Muscle layer of duodenum (tissue), 2 donors: ENCODE results near the gene CDH13.

Experiments used
- H3K27ac ChIP-seq: one replicate; pipeline ENCODE4 v1.7.0; 2013; ENCODE audit warnings: mild to moderate bottlenecking, low read length
- H3K27me3 ChIP-seq: one replicate; pipeline ENCODE4 v1.7.0; 2013; ENCODE audit warnings: low read depth, mild to moderate bottlenecking, control low read depth, low read length
- H3K36me3 ChIP-seq, 2 donors: one replicate each; pipeline ENCODE4 v1.7.0; 2013; ENCODE audit warnings: low read length in 2 of 2, control low read depth in 1 of 2, mild to moderate bottlenecking in 1 of 2; ENCODE audit not compliant: insufficient read depth in 2 of 2, control insufficient read depth in 1 of 2
- H3K4me1 ChIP-seq, 2 donors: one replicate each; pipeline ENCODE4 v1.7.0; 2013; ENCODE audit warnings: low read length in 2 of 2, mild to moderate bottlenecking in 2 of 2, control low read depth in 1 of 2, moderate library complexity in 1 of 2; ENCODE audit not compliant: insufficient read depth in 2 of 2, control insufficient read depth in 1 of 2
- H3K4me3 ChIP-seq, 2 donors: one replicate each; pipeline ENCODE4 v1.7.0; 2013; ENCODE audit warnings: low read length in 2 of 2, low read depth in 1 of 2, mild to moderate bottlenecking in 1 of 2
- H3K9me3 ChIP-seq, 2 donors: one replicate each; pipeline ENCODE4 v1.7.0; 2013; ENCODE audit warnings: low read length in 2 of 2, control low read depth in 1 of 2, mild to moderate bottlenecking in 1 of 2; ENCODE audit not compliant: control insufficient read depth in 1 of 2
- donor health status: healthy.

Gene CDH13

DNA sequence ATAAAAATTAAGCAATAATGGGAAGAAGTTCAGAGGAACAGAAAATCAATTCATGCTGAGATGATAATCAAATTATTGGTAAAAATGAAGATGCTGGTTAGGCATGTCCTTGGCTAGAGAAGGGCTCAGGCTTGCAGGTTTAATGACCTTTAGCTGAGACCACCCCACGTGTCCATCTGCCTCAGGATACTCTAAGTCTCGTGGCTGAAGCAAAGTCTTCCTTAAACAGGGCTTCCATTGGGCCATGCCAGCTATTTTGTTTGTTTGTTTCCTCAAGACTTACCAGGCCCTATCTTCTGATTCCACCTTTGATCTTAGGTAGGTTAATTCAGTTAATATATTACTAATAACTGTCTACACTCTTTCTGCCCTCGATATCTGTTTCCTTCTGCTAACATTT, 366.0 kb downstream of the CDH13 start:
- no peaks in the 10 kb centered on the region for H3K36me3 ChIP-seq
- H3K27me3 ChIP-seq, result no peaks in the 10 kb centered on the region
- H3K4me3 ChIP-seq, result no peak overlapping the region
- no peak overlapping the region for H3K27ac ChIP-seq
- H3K9me3 ChIP-seq, result no peaks in the 10 kb centered on the region
- H3K4me1 ChIP-seq, result no peaks in the 10 kb centered on the region

DNA sequence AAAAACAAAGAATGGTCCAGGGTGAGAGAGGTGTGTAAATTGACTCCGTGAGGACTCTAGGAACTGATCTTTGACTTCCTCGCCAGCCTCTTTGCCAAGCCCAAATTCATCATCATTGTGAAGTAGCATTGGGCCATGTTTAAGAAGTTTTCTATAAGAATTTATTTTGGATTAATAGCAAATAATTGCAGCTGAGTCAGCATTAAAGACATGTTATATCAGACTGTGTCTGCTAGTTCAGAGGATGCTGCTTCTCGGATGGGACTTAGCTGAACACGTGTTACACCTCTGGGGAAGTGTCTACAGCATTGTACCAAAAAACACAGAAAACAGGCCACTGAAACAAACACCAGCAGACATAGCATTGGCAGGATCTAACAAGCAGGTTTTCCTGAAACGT, 366.6 kb downstream of the CDH13 start:
- Histone ChIP-seq H3K36me3 (no peaks in the 10 kb centered on the region), H3K9me3 (no peaks in the 10 kb centered on the region), H3K4me3 (no peak overlapping the region), H3K27me3 (no peaks in the 10 kb centered on the region), H3K27ac (no peak overlapping the region), H3K4me1 (no peaks in the 10 kb centered on the region)

DNA sequence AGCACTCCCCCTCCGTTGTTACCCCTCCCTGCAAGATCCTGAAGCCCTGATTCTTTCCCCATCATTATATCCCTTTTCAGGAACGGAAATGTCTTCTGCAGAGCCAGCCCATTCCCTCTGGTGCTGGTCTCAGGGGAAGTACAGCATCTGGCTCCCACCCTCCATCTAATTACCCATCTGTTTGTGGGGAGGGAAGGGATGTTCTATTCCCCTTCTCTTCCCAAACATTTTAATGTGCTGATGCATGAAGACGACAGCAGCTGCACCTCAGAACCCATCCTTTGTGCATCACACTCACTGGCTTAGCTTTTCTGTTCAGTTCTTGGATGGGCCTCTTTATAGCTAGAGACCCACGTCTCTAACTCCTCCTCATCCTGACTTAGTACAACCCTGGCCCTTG, 367.2 kb downstream of the CDH13 start:
- no peaks in the 10 kb centered on the region for H3K9me3 ChIP-seq
- H3K4me1 ChIP-seq, result no peaks in the 10 kb centered on the region
- no peaks in the 10 kb centered on the region for H3K27me3 ChIP-seq
- no peak overlapping the region for H3K4me3 ChIP-seq
- no peak overlapping the region for H3K27ac ChIP-seq
- H3K36me3 ChIP-seq, result no peaks in the 10 kb centered on the region

DNA sequence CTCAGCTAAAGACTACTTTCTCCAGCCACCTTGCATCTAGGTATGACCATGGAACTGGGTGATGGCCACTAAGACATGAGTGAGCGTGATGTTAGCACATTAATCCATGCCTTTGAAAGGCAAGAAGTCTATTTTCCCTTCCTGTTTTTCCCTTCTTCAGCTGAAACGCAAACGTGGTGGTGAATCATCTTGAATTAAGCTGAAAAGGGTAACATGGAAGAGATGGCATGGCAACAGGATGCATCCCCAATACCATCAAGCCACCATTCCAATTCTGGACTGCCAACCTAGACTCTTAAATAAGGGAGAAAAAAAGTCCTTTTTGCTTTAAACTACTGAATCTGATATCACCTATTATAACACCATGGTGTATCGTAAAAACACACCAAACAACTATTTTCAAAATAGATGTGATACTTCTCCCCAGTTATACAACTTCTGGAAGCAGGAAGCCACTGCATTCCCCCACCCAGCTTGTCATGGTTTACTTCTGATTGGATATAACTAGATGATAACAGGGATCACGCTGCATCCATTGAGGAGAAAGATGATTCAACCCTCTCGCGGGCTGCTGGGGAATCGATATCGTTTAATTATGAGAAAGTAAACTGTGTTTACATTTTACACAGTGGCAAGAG, 368.6 kb downstream of the CDH13 start:
- Histone ChIP-seq H3K36me3 (no peaks in the 10 kb centered on the region), H3K4me3 (no peak overlapping the region), H3K27me3 (no peaks in the 10 kb centered on the region), H3K4me1 (no peaks in the 10 kb centered on the region), H3K9me3 (no peaks in the 10 kb centered on the region), H3K27ac (peak overlapping the region; percentile 17)

DNA sequence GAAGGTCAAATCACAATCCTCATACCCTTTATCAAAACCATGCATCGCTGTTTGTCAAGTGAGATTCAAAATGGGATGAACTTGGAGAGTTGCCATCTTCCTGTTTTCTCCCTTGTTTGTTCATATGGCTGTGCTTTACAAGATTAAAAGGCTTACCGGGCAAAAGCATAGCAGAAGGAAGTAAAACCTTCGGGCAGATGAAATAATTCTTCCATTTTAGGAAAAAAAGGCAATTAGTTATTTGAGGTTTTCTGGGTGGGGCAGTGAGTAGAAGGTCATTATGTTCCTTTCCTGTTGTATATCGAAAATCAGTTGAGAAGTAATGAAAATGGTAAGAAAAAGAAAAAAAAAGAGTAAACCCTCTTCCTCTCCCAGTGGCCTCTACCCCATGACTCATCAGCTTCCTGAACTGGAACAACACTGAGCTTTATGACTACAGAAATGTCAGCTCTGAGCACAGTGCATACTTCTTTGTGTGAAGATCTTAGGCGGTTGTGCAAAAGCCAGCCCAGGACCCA, 369.2 kb downstream of the CDH13 start:
- no peak overlapping the region for H3K4me3 ChIP-seq
- H3K9me3 ChIP-seq, result no peaks in the 10 kb centered on the region
- no peaks in the 10 kb centered on the region for H3K27me3 ChIP-seq
- no peaks in the 10 kb centered on the region for H3K36me3 ChIP-seq
- H3K4me1 ChIP-seq, result no peaks in the 10 kb centered on the region
- peak overlapping the region; percentile 17 for H3K27ac ChIP-seq

DNA sequence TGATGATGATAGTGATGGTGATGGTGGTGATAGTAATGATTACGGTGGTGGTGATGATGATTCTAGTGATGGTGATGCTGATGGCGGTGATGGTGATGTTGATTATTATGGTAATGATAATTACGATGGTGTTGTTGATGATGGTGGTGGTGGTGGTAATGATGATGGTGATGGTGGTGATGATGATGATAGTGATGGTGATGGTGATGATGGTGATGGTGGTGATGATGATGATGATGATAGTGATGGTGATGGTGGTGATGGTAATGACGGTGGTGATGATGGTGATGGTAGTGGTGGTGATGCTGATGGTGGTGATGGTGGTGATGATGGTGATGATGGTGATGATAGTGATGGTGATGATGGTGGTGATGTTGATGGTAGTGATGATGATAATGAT, 370.0 kb downstream of the CDH13 start:
- no peaks in the 10 kb centered on the region for H3K9me3 ChIP-seq
- H3K27ac ChIP-seq, result no peak overlapping the region
- no peak overlapping the region for H3K4me3 ChIP-seq
- no peaks in the 10 kb centered on the region for H3K4me1 ChIP-seq
- no peaks in the 10 kb centered on the region for H3K27me3 ChIP-seq
- H3K36me3 ChIP-seq, result no peaks in the 10 kb centered on the region

DNA sequence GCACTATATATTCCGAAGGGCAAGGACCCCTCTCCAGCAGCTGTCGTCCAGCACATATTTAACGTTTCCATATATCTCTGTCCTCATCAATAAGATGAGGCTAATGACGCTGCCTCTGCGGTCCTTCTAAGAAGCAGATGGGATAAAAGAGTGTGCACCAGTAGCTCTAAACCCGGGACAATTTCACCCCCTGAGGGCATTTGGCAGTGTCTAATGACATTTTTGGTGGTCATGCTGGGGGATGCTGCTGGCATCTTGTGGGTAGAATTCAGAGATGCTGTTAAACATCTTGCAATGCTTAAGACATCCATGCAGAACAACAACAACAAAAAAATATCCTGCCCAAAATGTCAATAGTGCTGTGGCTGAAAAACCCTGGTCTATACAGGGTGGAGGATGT, 372.9 kb downstream of the CDH13 start:
- no peaks in the 10 kb centered on the region for H3K27me3 ChIP-seq
- H3K27ac ChIP-seq, result no peak overlapping the region
- H3K9me3 ChIP-seq, result no peaks in the 10 kb centered on the region
- H3K4me1 ChIP-seq, result no peaks in the 10 kb centered on the region
- no peak overlapping the region for H3K4me3 ChIP-seq
- no peaks in the 10 kb centered on the region for H3K36me3 ChIP-seq

DNA sequence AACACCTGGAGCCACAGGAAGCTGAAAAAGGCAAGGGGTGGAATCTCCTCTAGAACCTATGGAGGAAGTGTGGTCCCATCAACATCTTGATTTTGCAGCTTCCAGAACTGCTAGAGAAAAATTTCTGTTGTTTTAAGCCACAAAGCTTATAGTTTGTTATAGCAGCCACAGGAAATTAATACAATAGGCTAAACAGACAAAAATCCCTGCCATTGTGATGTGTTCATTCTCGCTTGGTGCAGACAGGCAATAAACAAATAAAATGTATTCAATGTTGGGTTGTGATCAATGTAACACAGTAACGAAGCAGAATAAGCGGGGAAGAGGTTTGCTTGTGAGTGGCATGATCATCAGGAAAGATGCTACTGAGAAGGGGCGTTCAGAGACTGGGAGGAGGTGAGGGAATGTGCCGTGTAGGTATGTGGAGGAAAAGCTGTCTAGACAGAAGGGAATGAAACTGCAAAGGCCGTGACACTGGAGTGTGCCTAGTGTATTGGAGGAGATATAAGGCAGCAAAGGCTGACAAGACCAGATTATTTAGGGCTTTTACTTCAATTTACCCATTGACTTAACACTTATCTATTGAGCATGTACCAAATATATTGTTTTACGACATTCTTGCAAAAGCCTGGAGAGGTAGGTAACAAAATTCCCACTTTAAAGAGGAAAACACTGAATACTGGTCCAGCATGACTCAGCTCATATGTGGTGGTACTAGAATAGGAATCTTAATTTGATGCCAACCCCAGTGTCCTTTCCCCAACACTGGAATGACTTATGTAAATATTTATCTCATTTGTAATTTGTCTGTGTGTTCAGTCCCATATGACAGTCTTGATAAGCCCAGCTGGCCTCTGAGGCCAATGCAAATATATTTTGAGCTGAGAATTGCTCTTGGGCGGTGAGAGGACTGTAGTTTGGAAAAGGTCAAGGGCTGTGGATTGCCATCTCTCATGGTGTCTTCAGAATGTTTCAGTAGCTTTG, 375.9 kb downstream of the CDH13 start:
- Histone ChIP-seq H3K27ac (no peak overlapping the region), H3K4me3 (no peak overlapping the region), H3K27me3 (no peaks in the 10 kb centered on the region), H3K9me3 (no peaks in the 10 kb centered on the region), H3K36me3 (no peaks in the 10 kb centered on the region), H3K4me1 (no peaks in the 10 kb centered on the region)

DNA sequence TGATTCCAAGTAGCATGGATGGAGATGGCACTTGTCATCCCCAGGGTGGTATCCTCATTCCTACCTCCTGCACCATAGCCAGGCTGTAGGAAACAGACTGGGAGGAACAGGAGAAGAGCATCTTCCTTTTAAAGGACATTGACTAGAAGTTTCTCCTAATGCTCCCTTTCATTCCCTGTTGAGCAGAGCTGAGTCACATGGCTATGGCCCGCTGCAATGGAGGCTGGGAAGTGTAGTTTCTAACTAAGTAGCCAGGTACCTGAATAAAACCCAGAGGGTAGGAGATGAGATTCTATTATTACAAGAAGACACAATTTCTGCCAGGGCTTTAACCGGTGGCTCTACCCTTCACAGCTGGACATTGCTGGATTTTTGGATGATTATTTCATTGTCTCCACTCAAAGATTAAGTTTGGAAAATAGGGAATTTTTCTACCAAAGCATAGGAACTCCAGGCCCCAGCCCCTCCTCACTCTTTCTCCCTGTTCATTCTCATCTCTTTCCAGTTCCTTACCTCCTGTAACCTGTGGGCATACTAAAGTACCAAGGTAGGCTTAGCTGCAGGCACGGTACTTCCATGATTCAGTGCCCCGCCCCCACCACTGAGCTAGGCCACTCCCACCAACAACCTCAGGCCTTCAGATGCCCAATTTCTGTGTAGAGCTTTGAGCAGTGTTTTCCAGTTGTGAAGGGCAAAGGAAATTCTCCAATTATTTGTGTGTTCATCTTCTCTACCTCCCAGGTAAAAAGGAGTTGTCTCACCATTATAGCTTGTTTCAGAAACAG, 378.3 kb downstream of the CDH13 start:
- Histone ChIP-seq H3K27me3 (no peaks in the 10 kb centered on the region), H3K9me3 (no peaks in the 10 kb centered on the region), H3K4me3 (no peak overlapping the region), H3K36me3 (no peaks in the 10 kb centered on the region), H3K27ac (no peak overlapping the region), H3K4me1 (no peaks in the 10 kb centered on the region)

DNA sequence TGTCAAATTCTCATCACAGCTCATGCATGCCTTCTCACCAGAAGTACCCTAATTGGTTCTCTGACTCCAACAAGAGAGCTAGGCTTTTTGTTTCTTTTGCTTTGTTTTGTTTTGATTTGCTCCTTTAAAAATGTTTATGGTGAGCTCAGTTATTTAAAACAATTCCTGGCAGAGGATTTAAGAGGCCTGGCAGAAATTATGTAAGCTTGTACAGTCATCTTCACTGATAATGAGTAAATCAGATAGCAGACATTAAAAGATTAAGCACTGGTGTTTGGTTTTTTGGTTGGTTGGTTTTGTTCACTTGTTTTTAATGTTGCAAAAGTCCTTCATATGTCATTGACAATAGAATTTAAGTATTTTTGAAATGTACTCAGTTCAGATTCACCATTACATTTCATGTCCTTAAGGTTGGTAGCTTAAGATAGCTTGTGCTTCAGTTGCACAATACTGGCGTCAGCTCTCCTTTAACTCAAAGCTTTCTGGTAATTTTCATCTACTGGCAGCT, 378.9 kb downstream of the CDH13 start:
- Histone ChIP-seq H3K27ac (no peak overlapping the region), H3K9me3 (no peaks in the 10 kb centered on the region), H3K4me1 (no peaks in the 10 kb centered on the region), H3K27me3 (no peaks in the 10 kb centered on the region), H3K4me3 (no peak overlapping the region), H3K36me3 (no peaks in the 10 kb centered on the region)
